C4-2B (cell line): ENCODE measurements around the gene LRRC8E.

Experiments
- CTCF ChIP-seq: fragments of 450-650 bp; conservative IDR thresholded peaks from 2 replicates; pipeline ENCODE4 v1.5.1; 2017; ENCODE audit warnings: mild to moderate bottlenecking
- ZFX ChIP-seq: fragments of 450-650 bp; IDR thresholded peaks from 2 replicates; pipeline ENCODE4 v1.6.1; 2017

DNA sequence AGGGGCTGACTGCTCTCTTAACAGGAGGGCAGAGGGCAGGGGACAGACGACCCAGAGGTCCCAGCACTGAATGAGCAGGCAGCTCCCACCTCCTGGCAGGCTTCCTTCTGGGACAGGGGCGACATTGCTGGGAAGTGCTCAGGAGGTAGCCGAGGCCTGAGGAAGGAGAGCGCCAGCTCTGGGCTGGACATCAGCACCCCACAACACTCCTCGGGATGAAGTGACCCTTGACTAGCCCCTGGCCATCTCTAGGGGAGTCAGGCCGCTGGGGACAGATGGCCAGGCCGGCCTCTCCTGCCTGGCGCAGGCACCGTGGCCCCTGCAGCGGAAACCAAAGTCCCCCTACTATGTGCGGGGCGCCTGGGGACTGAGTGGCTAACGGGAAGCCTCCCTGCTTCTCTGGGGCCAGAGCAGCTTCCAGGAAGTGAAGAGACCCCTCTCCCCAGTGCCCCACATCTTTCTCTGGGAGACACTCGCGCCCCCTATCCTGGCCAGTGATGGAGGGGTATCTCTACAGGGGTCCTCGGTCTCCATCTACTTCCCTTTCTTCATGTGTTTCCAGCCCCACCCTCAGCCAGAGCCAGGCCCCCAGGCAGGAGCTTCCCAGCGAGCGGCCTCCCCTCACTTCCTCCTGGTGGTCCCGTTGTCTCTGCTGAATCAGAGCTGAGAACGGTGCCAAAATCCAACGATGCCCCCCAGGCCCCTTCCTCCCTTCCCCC, 24.2 kb upstream of the LRRC8E start:
- TF ChIP-seq CTCF (no peak), ZFX (no peak)
